Left cardiac atrium (tissue), 4 donors: ENCODE measurements around the gene OGDH. TPM values are rescaled to one million over a fixed set of nuclear protein-coding genes. Genes with fewer than 3 reads are reported as not detected.
A peak's percentile ranks its signal among the peaks of the same experiment; 100 is the strongest.

Experiments used
- ATAC-seq, 2 donors: fragments of 200-7000 bp; cut with Tn5 transposase; one replicate each; pipeline ENCODE4 v1.9.1; 2020; ENCODE audit warnings: mild to moderate bottlenecking in 2 of 2, moderate library complexity in 2 of 2
- DNase-seq: peaks from one replicate; pipeline ENCODE4 v3.0.0-alpha.2; 2020
- intact Hi-C, 2 donors: fragments of 100-400 bp; cut with DNase I; formaldehyde crosslinking; loops; one replicate each; pipeline versions ENCODE4 v1.14.1 to v1.15.1; 2022 to 2023
- total RNA-seq, 2 donors: library from RNA; stranded (reverse); fragmentation: NEBNext Ultra II Directional; extraction: Animal tissue kit (Norgen Biotek cat#: 25700); gene quantifications; one replicate each; pipeline ENCODE4 v1.2.1, GENCODE V29; 2021
- donor health status: DM: no; HTN: yes; CAD: no.
- donor health status: DM: no; HTN: yes; CAD: no; lungs with severe emphysema.
- donor health status: DM: yes; HTN: yes; CAD: no.
- donor health status: Dilated cardiomyopathy.

The OGDH gene
- total RNA-seq, 2 donors from 2014 or later: 343 to 358 TPM

DNA sequence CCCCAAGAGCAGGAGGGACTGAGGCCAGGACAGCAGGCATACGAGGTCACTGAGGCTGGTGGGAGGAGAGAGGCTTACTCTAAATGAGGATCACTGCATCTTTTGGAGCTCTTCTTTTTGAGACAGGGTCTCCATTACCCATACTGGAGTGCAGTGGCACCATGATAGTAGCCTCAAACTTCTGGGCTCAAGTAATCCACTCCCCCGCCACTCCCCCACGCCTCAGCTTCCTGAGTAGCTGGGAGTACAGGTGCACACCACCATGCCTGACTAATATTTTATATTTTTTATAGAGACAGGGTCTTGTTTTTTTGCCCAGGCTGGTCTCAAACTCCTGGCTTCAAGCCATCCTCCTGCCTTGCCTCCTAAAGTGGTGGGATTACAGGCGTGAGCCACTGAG, 25.8 kb downstream of the OGDH start:
- no peak for ATAC-seq
- intact Hi-C loops: no loop called here
- DNase-seq: no peak

DNA sequence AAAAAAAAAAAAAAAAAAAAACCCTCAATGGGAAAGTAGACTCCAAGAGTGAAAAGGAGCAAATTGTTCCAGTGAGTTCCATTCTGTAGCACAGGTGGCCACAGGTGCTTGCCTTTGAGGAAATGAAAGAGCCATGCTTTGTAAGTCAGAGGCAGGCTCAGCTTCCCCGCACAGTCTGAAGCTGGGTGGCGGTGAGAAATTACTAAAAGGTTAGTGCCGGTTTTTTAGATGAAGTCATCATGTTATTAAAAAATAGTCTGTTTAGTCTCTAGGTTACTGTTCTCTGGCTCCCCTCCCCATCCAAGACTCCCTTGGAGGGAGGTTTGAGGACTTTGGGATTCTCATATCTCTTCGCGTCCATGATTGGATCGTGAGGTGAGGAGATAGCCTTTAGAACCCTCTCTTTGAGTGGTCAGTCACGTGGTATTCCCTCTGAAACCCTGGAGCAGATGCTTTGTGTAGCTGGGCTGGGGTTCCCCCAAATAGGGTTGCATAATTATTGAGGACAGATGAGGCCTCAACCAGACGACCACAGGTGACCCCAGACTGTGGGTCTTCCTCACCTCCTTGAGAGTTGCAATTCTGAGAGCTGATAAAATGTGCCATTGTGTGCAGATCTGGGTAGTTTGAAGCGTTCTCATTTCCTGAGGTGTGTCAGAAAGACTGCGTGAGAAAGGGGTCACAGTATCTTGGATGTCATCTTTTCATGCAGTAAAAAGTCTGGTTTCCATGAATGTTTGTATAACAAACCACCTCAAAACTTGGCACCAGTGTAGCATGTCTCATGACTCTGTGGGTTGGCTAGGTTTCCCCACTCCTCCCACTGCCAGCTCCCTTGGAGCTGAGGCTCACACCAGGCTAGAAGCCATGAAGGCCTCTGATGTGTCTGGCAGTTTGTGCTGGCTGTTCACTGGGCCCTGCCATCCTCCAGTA, 27.1 kb downstream of the OGDH start:
- intact Hi-C loops: no loop called here
- peak; percentile 64 for DNase-seq

GRCh38 chr7:44634187-44634838, 27.9 kb downstream of the OGDH start:
- no peak for ATAC-seq
- intact Hi-C loops: no loop called here

More for the DNA sequence above, 27.1 kb downstream of the OGDH start:
- peak; percentile 82 to 83 for ATAC-seq

DNA sequence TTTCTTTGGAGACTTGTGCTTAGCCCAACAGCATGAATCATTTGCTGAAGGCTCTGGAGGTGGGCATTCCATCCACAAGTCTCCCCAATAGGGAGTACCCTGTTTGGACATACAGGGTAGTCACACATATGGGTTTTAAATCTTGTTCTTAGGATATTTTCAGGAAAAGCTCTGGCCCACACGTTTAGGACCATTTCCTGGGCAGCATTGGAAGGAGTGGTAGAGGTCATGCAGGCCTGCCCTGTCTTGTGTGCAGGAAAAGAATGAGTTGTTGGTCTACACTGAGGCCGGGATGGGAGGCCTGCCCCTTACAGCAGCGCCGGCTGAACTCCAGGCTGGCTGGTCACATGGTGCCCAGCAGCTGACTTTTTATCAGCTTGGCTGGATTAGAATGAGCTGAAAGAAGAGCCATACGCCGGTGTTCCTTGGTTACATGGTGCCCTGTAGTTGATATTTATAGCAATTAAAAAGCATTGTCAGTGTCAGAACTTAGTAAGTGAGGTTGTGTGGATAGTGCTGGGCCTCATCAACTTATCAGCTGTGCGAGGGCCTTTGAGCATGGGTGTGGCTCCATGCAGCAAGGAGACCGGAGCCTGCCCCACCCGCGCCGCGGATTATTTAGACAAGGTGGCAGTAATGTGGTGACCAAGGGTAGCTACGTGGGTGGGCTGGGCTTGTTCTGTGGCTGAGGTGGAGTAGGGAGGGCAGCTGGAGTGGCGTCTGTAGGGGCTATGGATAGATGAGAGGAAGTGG, 28.6 kb downstream of the OGDH start:
- ATAC-seq (peak; percentile 50 to 56), DNase-seq (peak; percentile 69)
- intact Hi-C loops: no loop called here

More at GRCh38 chr7:44634187-44634838, 27.9 kb downstream of the OGDH start:
- no peak for DNase-seq

- intact Hi-C loops: no loop called here
- no peak for DNase-seq
- no peak for ATAC-seq
These were observed 29.7 kb downstream of the OGDH start for GRCh38 chr7:44636041-44636584.

DNA sequence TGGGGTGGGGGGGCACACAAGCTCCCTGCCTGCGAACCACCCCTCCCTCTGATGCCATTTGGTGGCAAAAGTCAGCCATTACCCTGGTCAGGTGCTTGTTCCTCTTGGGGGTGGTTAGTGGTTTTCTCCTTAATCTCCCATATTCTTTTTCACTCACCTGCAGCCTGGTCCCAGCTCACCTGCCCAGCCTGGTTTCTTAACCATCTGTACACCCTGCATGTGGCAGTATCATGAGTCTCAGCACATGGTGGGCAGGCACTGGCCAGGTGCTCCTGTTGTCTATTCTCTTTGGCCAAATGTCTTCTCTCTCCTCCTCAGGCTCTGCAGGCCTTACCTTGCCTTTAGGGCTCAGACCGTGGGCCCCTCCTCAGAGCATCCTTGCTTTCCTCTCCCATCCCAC, 30.5 kb downstream of the OGDH start:
- DNase-seq (no peak), ATAC-seq (no peak)
- intact Hi-C loops: no loop called here

DNA sequence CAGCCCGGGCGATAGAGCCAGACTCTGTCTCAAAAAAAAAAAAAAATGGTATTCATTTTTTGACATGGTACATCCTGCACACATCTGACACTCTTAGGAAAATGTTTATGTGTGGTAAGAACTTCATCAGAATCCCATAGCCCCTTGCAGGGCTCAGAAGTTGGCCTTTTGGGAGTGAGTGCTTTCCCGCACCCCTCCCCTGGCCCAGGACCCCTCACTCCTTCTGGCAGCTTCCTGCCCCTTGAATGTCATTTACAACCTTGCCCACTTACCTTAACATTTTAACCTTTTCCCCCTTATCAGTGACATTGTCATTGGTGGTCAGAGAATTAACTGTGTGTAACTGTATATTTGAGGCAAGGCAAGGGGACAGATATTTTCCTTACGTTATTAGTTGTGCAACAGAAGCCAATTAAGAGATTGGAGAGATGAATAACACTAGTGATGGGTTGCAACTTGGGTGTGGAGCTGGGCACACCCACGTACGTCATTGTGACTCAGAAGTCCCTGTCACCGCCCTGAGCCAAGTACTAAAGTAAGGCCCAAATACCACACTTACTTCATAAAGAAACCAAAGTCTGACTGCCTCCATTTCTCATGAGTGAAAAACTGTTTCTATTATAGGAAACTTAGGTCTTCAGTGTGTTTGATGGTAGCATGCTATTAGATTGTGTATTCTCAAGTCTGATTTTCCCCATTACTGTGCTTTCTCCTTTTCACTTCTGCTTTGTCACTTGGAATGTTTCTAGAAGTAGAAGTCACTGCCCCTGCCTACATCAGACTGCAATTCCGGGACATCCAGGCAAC, 31.6 kb downstream of the OGDH start:
- ATAC-seq (peak in 1 of 2 donors; percentile 58), DNase-seq (peak; percentile 73)
- intact Hi-C loops: no loop called here

- DNase-seq: peak; percentile 78
- peak; percentile 50 to 81 for ATAC-seq
- intact Hi-C loops: no loop called here
These were observed 32.5 kb downstream of the OGDH start for GRCh38 chr7:44638611-44639557.

DNA sequence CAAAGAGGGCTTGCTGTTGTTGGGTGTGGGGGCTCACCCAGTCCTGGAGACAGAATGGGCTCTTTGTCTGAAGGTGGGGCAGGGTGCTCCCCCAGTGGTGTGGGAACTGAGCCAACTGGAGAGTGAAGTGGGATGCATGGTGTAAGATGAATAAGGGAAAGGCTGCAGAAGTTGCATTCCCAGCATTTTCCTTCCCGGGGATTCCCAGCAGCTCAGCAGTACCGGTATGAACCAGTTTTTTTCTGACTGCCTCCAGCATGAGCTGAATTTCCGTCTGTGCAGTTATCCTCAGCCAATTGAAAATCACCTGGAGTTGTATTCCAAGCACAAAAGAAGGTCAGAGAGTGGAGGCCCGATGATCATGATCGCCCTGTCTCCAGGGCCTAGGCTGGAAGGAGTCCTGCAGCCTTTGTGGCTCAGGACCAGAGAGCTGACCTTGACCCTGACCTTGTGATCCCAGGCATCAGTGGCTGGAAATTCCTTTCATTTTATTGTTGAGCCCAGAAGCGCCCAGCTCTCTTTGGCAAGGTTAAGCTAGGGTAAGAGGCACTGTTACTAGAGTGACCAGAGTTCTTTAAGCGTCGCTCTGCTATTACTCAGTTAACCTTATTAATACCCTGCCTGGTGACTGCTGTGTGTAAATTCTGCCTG, 33.4 kb downstream of the OGDH start:
- ATAC-seq (peak; percentile 27 to 49), DNase-seq (no peak)
- intact Hi-C loops: no loop called here

DNA sequence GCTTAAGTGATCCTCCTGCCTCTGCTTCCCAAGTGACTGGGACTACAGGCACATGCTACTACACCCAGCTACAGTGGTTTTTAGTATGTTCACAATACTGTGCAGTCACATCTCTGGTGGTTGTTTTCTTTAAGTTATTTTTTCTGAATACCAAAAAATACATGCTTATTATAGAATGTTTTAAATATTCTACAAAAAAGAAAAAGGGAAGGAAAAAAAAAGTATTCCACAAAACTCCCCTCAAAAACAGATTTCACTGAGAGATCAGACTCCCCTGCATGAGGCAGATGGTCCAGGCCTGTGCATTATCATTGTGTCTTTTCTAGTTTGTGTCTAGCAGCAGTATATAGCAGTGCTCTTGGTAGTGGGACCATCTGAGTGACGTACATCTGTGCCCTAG, 36.8 kb downstream of the OGDH start:
- intact Hi-C loops: no loop called here
- no peak for ATAC-seq
- no peak for DNase-seq

GRCh38 chr7:44645254-44645653, 38.8 kb downstream of the OGDH start:
- no peak for DNase-seq
- intact Hi-C loops: no loop called here
- ATAC-seq: no peak

DNA sequence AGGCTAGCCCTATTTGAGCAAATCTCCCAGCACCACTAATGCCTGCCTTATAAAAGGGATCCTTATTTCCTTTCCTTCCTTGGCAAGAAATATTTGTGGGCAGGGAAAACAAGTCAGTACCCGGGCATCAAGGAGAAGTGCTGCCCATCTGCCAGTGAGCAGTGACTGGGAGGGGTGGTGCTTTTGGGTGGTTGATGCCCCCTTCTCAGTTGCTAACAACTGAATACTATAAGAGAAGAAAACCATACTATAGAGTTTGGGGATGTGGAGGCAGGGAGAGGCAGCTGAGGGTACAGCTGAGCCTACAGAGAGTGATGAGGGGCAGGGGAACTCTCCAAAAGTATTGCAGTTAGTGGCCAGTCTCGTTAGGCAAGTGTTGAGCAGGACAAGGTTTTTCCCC, 39.3 kb downstream of the OGDH start:
- no peak for ATAC-seq
- no peak for DNase-seq
- intact Hi-C loops: no loop called here

DNA sequence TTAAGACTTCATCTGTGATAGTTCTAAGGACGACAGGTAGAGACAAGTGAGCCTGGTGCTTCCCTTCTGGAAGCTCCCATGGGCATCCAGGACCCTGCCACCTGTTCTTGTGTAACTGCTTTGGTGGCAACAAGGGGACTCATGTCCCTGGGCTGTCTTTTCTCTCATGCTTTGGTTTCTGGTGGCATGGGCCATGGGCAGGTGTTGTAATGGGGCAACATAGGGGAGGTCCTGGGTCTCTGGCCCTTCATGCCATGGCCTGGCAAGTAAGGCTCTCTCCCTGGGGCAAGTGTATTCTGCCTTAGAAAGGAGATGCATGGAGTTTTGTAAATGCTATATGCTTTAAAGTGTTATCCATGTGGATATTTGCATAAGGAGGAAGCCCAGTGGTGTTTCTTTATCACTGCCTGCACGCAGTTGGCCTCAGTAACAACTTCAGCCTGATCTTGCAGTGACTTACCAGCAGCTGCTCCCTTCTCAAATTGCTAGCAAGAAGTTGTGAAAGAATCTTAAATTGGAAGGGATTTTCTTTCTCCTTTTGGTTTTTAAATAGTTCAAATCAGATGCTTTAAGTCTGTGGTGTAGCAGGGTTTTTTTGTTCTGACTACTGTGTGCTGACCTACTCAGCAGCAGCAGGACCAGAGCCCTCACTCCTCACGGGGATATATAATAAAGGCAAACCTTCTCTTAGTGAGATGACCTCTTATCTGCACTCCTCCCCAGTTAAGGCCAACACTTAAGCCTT, 39.9 kb downstream of the OGDH start:
- intact Hi-C loops: no loop called here
- ATAC-seq: no peak
- DNase-seq: no peak

- intact Hi-C loops: no loop called here
- no peak for ATAC-seq
- DNase-seq: no peak
These were observed 40.7 kb downstream of the OGDH start for GRCh38 chr7:44646921-44647636.

DNA sequence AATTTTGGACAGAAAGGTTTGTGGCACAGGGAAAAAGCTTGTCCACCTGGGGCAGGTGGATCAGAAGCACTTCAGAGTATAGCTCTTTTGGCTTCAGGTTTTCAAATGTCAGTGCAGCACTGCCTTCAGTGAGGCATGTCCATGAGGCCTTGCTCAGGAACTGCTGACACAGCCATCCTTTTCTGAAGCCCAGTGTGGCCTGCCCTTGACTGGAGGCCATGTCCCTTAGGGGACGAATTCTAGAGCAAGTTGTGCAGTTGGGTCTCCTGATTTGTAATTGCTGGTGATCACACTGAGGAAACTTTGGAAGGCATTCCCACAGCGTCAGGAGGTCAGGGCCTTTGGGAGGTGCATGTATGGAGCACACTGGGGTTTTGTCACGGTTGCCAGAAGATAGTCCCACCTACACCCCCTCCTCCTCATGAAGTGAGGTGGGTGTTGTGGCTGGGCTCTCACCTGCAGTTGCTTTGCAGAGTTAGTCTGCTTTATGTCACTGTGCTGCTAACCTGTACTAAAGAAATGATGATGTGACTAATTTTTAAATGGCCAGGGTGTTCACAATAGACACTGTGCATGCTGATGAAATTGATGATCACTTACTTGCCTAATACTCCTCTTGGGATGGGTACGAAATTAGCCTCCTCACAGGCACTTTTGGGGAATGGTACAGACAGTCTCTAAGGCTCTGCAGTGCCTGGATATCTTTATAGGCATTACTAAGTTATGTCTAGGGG, 41.7 kb downstream of the OGDH start:
- ATAC-seq (peak in 1 of 2 donors; percentile 31), DNase-seq (no peak)
- intact Hi-C loops: no loop called here
